Peyer's patch (tissue), 4 donors: ENCODE results near the gene TNKS1BP1.

Experiments used
- POLR2A ChIP-seq, 2 donors: fragments of 450-650 bp; IDR thresholded peaks; one replicate each; pipeline ENCODE4 v1.5.1; 2017; ENCODE audit warnings: antibody characterized with exemption in 2 of 2, mild to moderate bottlenecking in 2 of 2, moderate library complexity in 2 of 2
- TF ChIP-seq, protein P1 (sequence below), 6 experiments: fragments of 450-650 bp in 4 of 6; fragments of 200-600 bp in 2 of 6; sonication (generic) in 1 of 6; IDR thresholded peaks; one replicate each; pipeline ENCODE4 v1.5.1; 2017 to 2019; ENCODE audit warnings: antibody characterized with exemption in 6 of 6, mild to moderate bottlenecking in 3 of 6, moderate library complexity in 1 of 6

DNA sequence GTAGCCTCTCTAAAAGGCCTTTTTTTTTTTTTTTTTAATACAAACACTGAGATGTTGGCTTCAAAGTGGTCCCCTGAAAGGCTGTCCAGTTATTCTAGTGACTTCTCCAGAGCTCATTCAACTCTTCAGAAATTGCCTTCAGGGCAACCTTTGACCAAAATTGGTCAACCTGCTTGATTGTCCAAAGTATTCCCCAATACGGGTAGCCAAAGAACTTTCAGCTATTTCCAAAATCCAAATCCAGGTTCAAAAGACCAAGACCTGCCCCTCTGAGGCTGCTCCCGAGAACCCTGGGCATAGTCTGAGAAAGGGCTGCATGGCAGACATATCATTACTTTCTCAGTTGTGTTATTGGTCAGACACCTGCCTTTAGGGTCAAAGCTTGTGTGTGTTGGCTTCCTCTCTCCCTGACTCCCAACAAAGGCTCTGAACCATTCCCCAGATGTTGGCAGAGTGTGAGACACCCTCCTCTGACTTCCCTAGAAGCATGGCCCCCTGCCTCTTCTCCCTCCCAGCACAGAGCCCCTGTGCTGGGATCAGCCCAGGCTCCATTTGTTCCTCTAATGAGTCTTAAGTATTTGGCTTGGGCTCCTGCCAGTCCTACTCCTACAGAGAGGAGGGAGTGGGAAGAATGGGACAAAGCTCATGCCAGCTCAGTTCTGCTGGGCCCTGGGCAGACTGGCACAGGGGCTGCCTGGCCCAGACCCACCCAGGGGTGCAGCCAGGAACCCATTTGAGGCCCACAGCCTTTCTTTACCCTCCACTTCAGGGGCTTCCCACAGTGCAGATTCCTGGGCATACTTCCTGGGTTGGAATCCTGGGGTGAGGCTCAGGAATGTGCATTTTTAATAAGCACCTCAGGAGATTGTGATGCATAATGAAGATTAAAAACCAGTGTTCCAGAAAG is 30.3 kb downstream of the TNKS1BP1 start:
- TF ChIP-seq, protein P1, sequence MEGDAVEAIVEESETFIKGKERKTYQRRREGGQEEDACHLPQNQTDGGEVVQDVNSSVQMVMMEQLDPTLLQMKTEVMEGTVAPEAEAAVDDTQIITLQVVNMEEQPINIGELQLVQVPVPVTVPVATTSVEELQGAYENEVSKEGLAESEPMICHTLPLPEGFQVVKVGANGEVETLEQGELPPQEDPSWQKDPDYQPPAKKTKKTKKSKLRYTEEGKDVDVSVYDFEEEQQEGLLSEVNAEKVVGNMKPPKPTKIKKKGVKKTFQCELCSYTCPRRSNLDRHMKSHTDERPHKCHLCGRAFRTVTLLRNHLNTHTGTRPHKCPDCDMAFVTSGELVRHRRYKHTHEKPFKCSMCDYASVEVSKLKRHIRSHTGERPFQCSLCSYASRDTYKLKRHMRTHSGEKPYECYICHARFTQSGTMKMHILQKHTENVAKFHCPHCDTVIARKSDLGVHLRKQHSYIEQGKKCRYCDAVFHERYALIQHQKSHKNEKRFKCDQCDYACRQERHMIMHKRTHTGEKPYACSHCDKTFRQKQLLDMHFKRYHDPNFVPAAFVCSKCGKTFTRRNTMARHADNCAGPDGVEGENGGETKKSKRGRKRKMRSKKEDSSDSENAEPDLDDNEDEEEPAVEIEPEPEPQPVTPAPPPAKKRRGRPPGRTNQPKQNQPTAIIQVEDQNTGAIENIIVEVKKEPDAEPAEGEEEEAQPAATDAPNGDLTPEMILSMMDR (IDR thresholded peaks at IDR 0.05), result no peak
- TF ChIP-seq POLR2A (IDR thresholded peaks at IDR 0.05), result no peak
